Tibial artery (tissue), 4 donors: ENCODE results near the gene GRID2IP.

ENCODE experiments used
- DNase-seq, 2 donors: peaks; one replicate each; pipeline ENCODE4 v3.0.0-alpha.2; 2019
- H3K27ac ChIP-seq, 2 donors: fragments of 200-600 bp; sonication (generic) in 1 of 2; 1 replicate in 1 of 2; 2 replicates in 1 of 2; pipeline ENCODE4 v1.5.1; 2018 to 2019; ENCODE audit warnings: mild to moderate bottlenecking in 1 of 2
- H3K27me3 ChIP-seq, 2 donors: fragments of 200-600 bp; sonication (generic) in 1 of 2; one replicate each; pipeline versions ENCODE4 v1.5.1 to v1.6.0; 2016 to 2019
- H3K36me3 ChIP-seq, 3 donors: fragments of 200-600 bp; sonication (generic) in 2 of 3; one replicate each; pipeline ENCODE4 v1.5.1; 2016 to 2019; ENCODE audit warnings: mild to moderate bottlenecking in 2 of 3
- H3K4me1 ChIP-seq, 4 donors: fragments of 200-600 bp; sonication (generic) in 2 of 4; 1 replicate in 3 of 4; 2 replicates in 1 of 4; pipeline ENCODE4 v1.5.1; 2016 to 2019
- H3K4me3 ChIP-seq, 2 donors: fragments of 200-600 bp; sonication (generic) in 1 of 2; 1 replicate in 1 of 2; 2 replicates in 1 of 2; pipeline ENCODE4 v1.5.1; 2018 to 2019; ENCODE audit warnings: mild to moderate bottlenecking in 2 of 2
- H3K9me3 ChIP-seq, 3 donors: fragments of 200-600 bp; sonication (generic) in 1 of 3; one replicate each; pipeline ENCODE4 v1.5.1; 2016 to 2019
- CTCF ChIP-seq, 2 experiments: fragments of 200-600 bp in 1 of 2; fragments of 450-650 bp in 1 of 2; IDR thresholded peaks; one replicate each; pipeline ENCODE4 v1.5.1; 2017 to 2019; ENCODE audit warnings: antibody characterized with exemption in 2 of 2, mild to moderate bottlenecking in 1 of 2, moderate library complexity in 1 of 2
- intact Hi-C: fragments of 100-400 bp; cut with DNase I; formaldehyde crosslinking; loops from one replicate; pipeline ENCODE4 v1.15.0; 2023; ENCODE audit warnings: low total_unique reads

Gene GRID2IP

GRCh38 chr7:6530626-6531491 is 20.4 kb downstream of the GRID2IP start:
- no peak for TF ChIP-seq CTCF (IDR thresholded peaks at IDR 0.05)
- Histone ChIP-seq H3K36me3 (no peaks in the 10 kb centered on the region), H3K9me3 (no peaks in the 10 kb centered on the region), H3K4me3 (peak overlapping the region in 1 of 2 donors; percentile 2), H3K27ac (no peak overlapping the region), H3K4me1 (peaks cover 0 to 21% (median 11%) of the 10 kb centered on the region in 4 donors), H3K27me3 (peaks cover 0 to 87% of the 10 kb centered on the region in 2 donors)
- no peak for DNase-seq
- intact Hi-C loops, result no loop called here

GRCh38 chr7:6529643-6530042 is 21.6 kb downstream of the GRID2IP start:
- intact Hi-C loops, result no loop called here
- no peak for DNase-seq
- Histone ChIP-seq H3K27me3 (peaks cover 0 to 85% of the 10 kb centered on the region in 2 donors), H3K4me1 (peaks cover 0 to 21% (median 11%) of the 10 kb centered on the region in 4 donors), H3K9me3 (no peaks in the 10 kb centered on the region), H3K27ac (no peak overlapping the region), H3K36me3 (no peaks in the 10 kb centered on the region), H3K4me3 (no peak overlapping the region)
- no peak for TF ChIP-seq CTCF (IDR thresholded peaks at IDR 0.05)

GRCh38 chr7:6528401-6529130 is 22.7 kb downstream of the GRID2IP start:
- no peak for TF ChIP-seq CTCF (IDR thresholded peaks at IDR 0.05)
- Histone ChIP-seq H3K9me3 (no peaks in the 10 kb centered on the region), H3K36me3 (no peaks in the 10 kb centered on the region), H3K4me1 (peaks cover 0 to 21% (median 11%) of the 10 kb centered on the region in 4 donors), H3K27me3 (peaks cover 0 to 91% of the 10 kb centered on the region in 2 donors), H3K27ac (no peak overlapping the region), H3K4me3 (no peak overlapping the region)
- intact Hi-C loops, result no loop called here
- no peak for DNase-seq

GRCh38 chr7:6526997-6527378 is 24.3 kb downstream of the GRID2IP start:
- H3K27ac ChIP-seq, result no peak overlapping the region
- DNase-seq, result no peak
- no peak for TF ChIP-seq CTCF (IDR thresholded peaks at IDR 0.05)
- no peaks in the 10 kb centered on the region for H3K36me3 ChIP-seq
- H3K9me3 ChIP-seq, result no peaks in the 10 kb centered on the region
- intact Hi-C loops, result no loop called here
- H3K4me3 ChIP-seq, result peak overlapping the region; percentile 17 to 46
- H3K27me3 ChIP-seq, result peaks cover 0 to 85% of the 10 kb centered on the region in 2 donors
- peaks cover 0 to 21% (median 11%) of the 10 kb centered on the region in 4 donors for H3K4me1 ChIP-seq

- Histone ChIP-seq H3K4me1 (peaks cover 0 to 4% (median 4%) of the 10 kb centered on the region in 4 donors), H3K27me3 (peaks cover 0 to 38% of the 10 kb centered on the region in 2 donors), H3K36me3 (no peaks in the 10 kb centered on the region), H3K4me3 (no peak overlapping the region), H3K27ac (no peak overlapping the region), H3K9me3 (no peaks in the 10 kb centered on the region)
- DNase-seq, result no peak
- no peak for TF ChIP-seq CTCF (IDR thresholded peaks at IDR 0.05)
- intact Hi-C loops, result no loop called here
Observed at GRCh38 chr7:6520163-6520981, 30.9 kb downstream of the GRID2IP start.
